ENCODE measurements around the gene ATG9B. TPM values are rescaled to one million over a fixed set of nuclear protein-coding genes. Genes with fewer than 3 reads are reported as not detected.

The ATG9B gene
- total and polyA plus RNA-seq, 2 of the 13 experiments (the other 11 are each of a cell fraction or from before 2014, with no cell fraction given) = 0.24 TPM; not detected in 1

DNA sequence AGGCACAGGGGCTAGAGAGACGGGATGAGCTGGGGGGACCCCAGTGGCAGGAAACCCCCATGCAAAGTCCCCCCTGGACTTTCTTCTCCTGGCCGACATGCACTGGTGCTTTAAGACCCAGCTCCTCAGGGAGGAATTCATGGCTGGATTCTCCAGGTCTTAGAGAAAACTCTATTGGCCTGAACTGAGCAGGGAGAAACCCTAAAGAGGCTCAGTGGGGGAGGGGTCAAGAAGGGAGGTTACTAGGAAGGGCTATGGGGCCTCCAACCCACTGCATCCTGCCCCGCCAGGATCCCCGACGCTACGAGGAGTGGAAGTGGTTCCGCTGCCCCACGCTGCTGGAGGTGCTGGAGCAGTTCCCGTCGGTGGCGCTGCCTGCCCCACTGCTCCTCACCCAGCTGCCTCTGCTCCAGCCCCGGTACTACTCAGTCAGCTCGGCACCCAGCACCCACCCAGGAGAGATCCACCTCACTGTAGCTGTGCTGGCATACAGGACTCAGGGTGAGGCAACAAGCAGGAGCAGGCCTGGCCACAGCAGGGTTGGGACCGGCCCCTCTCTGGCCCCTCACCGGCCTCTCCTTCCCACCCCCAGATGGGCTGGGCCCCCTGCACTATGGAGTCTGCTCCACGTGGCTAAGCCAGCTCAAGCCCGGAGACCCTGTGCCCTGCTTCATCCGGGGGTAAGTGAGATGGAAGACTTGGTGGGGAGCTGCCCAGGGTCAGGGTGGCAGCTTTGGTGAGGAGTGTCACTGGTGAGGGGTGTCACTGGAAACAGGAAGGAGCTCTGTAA is 13.8 kb downstream of the ATG9B start (continued):
- 0 out of 2 replicates have a peak, but pooled peaks have one; percentile 13 for TF ChIP-seq THAP11 (CRISPR knock-in tag; IDR thresholded peaks at IDR 0.05)
- TF ChIP-seq ZSCAN31 (CRISPR knock-in tag; IDR thresholded peaks at IDR 0.05; ENCODE audit: low read depth) = peak; percentile 9; the same call in 1 of the 2 replicates
- peak; percentile 92 for TF ChIP-seq ZNF687 (CRISPR knock-in tag; IDR thresholded peaks at IDR 0.05)
- TF ChIP-seq, protein P1, sequence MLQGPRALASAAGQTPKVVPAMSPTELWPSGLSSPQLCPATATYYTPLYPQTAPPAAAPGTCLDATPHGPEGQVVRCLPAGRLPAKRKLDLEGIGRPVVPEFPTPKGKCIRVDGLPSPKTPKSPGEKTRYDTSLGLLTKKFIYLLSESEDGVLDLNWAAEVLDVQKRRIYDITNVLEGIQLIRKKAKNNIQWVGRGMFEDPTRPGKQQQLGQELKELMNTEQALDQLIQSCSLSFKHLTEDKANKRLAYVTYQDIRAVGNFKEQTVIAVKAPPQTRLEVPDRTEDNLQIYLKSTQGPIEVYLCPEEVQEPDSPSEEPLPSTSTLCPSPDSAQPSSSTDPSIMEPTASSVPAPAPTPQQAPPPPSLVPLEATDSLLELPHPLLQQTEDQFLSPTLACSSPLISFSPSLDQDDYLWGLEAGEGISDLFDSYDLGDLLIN (CRISPR knock-in tag; IDR thresholded peaks at IDR 0.05; ENCODE audit: borderline replicate concordance) = no peak
- TF ChIP-seq, protein P2, sequence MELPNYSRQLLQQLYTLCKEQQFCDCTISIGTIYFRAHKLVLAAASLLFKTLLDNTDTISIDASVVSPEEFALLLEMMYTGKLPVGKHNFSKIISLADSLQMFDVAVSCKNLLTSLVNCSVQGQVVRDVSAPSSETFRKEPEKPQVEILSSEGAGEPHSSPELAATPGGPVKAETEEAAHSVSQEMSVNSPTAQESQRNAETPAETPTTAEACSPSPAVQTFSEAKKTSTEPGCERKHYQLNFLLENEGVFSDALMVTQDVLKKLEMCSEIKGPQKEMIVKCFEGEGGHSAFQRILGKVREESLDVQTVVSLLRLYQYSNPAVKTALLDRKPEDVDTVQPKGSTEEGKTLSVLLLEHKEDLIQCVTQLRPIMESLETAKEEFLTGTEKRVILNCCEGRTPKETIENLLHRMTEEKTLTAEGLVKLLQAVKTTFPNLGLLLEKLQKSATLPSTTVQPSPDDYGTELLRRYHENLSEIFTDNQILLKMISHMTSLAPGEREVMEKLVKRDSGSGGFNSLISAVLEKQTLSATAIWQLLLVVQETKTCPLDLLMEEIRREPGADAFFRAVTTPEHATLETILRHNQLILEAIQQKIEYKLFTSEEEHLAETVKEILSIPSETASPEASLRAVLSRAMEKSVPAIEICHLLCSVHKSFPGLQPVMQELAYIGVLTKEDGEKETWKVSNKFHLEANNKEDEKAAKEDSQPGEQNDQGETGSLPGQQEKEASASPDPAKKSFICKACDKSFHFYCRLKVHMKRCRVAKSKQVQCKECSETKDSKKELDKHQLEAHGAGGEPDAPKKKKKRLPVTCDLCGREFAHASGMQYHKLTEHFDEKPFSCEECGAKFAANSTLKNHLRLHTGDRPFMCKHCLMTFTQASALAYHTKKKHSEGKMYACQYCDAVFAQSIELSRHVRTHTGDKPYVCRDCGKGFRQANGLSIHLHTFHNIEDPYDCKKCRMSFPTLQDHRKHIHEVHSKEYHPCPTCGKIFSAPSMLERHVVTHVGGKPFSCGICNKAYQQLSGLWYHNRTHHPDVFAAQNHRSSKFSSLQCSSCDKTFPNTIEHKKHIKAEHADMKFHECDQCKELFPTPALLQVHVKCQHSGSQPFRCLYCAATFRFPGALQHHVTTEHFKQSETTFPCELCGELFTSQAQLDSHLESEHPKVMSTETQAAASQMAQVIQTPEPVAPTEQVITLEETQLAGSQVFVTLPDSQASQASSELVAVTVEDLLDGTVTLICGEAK (IDR thresholded peaks at IDR 0.05) = no peak
- TF ChIP-seq, protein P2 (CRISPR knock-in tag; IDR thresholded peaks at IDR 0.05) = no peak
- no peak for TF ChIP-seq NKX3-1 (CRISPR knock-in tag; IDR thresholded peaks at IDR 0.05)
- peak; percentile 83 for TF ChIP-seq BRD4 (CRISPR knock-in tag; IDR thresholded peaks at IDR 0.05)
- TF ChIP-seq ZNF235 (CRISPR knock-in tag; IDR thresholded peaks at IDR 0.05; ENCODE audit: borderline replicate concordance) = no peak
- TF ChIP-seq, protein P3, sequence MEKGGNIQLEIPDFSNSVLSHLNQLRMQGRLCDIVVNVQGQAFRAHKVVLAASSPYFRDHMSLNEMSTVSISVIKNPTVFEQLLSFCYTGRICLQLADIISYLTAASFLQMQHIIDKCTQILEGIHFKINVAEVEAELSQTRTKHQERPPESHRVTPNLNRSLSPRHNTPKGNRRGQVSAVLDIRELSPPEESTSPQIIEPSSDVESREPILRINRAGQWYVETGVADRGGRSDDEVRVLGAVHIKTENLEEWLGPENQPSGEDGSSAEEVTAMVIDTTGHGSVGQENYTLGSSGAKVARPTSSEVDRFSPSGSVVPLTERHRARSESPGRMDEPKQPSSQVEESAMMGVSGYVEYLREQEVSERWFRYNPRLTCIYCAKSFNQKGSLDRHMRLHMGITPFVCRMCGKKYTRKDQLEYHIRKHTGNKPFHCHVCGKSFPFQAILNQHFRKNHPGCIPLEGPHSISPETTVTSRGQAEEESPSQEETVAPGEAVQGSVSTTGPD (CRISPR knock-in tag; IDR thresholded peaks at IDR 0.05) = no peak
- no peak for TF ChIP-seq SIN3B (IDR thresholded peaks at IDR 0.05; ENCODE audit: low read length)
- no peak for TF ChIP-seq HDAC6 (IDR thresholded peaks at IDR 0.05; ENCODE audit: low read depth, low read length)
- TF ChIP-seq CHD2 (IDR thresholded peaks at IDR 0.05; ENCODE audit: low read depth, low read length) = no peak
